NCI-H1105 treated with DMSO at 0.1 percent for 48 hours (cell line): ENCODE measurements around the gene ANKRD37.

ENCODE experiments used
- DNase-seq: peaks from one replicate; lab custom pipeline; 2025; lab: John Stamatoyannopoulos, UW

ANKRD37 gene

GRCh38 chr4:185380320-185380719 is 16.3 kb upstream of the ANKRD37 start:
- no peak for DNase-seq

- no peak for DNase-seq
These were observed 15.1 kb upstream of the ANKRD37 start for GRCh38 chr4:185381288-185382196.

DNA sequence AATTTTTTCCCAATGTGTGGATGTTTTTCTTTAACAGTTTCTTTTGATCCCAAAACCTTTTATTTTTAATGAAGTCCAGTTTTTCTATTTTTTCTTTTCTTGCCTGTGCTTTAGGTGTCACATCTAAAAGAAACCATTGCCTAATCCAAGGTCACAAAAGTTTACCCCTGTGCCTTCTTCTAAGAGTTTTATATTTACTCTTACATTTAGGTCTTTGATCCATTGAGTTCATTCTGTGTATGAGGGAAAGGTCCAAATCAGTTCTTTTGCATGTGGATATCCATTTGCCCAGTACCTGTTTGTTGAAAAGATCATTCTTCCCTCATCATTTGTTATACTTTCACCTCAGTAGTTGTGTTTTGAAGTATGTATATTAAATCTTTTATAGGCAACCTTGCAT is 13.9 kb upstream of the ANKRD37 start:
- no peak for DNase-seq

GRCh38 chr4:185383451-185383850 is 13.2 kb upstream of the ANKRD37 start:
- DNase-seq = no peak

DNA sequence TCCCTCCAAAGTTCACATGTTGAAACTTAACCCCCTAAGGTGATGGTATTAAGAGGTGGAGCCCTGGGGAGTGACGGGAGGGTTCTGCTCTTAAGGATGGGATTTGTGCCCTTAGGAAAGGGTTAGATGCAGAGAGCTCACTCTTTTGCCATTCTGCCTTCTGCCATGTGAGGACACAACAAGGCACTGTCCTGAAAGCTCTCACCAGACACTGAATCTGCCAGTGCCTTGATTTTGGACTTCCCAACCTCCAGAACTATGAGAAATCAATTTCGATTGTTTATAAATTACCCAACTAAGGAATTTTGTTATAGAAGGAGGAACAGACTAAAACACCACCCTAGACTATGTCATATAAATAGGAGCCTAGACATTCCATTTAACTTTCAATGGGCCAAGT is 12.6 kb upstream of the ANKRD37 start:
- no peak for DNase-seq

- no peak for DNase-seq
These were observed 11.7 kb upstream of the ANKRD37 start for GRCh38 chr4:185384930-185385331.

GRCh38 chr4:185387957-185388356 is 8.7 kb upstream of the ANKRD37 start:
- DNase-seq = no peak

GRCh38 chr4:185390941-185391340 is 5.7 kb upstream of the ANKRD37 start:
- DNase-seq = no peak

DNA sequence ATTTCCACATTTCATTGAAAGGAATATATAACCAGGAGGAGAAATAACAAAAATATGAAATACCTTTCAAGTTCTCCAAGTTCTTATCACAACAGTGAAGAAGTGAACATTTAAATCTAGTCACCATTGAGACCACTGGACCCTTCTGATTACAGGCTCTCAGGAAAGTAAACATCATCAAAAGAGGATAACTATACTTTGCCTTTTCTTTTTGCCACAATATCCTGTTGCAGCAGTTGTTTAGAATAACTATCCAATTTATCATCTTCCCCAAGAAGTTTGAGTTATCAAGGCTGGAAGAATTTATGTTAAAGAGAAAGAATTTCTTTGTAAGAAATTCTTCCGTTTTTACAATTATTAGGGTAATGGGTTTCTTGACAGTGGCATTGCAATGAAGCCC is 4.5 kb upstream of the ANKRD37 start:
- DNase-seq = no peak

DNA sequence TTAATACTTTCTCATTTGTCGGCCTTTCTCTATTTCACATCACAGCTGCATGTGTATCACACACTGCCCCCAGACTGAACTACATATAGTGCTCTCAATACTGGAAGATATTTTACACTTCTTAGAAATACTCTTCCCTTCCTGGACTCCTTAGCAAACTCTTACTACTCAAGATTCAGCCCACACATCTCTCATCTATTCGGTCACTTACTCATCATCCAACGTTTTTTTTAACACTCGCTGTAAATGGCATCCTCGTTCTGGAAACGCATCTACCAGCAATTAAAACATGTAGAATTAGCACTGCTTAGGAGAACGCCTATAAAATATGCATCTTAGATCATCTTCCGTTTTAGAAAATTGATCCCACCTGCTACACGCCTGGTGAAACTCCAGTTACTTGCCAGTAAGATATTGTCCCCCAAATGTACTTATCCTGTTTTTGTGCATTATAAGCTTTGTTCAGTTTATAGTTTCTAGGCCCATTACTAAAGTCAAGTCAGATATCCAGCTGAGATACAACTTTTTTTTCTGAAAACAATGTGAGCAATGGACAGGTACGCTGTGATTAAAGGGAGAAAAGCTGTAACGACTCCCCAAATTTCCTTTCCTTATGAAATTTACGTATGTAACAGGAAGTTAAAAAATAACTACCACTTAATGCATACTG is 1.9 kb upstream of the ANKRD37 start:
- no peak for DNase-seq

DNA sequence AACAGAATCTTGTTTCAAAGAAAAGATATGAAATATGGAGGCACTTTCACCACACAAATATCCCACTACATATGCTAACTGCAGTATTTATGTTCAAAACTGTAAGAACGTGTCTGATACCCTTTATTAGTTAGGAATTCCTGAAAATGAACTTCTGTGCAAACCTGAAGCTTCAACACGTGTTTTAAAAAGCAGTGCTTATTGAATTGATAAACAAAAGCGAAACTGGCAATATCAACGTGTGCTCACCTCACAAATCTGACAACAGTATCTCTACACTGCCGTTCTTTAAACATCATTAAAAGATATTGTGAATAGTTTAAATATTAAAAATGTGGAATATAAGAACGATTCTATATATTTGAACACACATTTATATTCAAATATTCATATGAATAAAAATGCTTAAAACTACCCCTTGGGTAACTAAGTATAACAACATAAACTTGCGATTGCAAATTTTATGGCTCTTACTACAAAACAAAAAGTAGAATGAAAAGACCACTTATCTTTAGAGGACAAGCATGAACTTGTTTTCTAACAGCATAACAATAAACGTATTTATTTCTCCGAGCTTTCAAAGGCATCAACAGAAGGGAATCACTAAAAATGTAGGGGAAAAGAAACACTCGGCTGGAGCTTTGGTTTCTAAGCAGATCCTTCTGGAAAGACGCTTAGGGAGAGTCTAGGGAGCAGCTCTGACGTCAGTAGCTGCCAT is 1.2 kb upstream of the ANKRD37 start, which contains the start of gene LRP2BP:
TSS of gene LRP2BP (minus strand) at position 687 of the 718 bp plus-strand sequence. CDS start 17,738 bp downstream, outside the sequence.
- DNase-seq = peak; percentile 61

GRCh38 chr4:185395956-185396723 is 501 bp upstream of the ANKRD37 start:
- peak; percentile 86 for DNase-seq

- DNase-seq = no peak
These were observed 2.0 kb downstream of the ANKRD37 start for GRCh38 chr4:185398618-185399017.

- DNase-seq = no peak
These were observed 2.8 kb downstream of the ANKRD37 start for GRCh38 chr4:185399466-185399865.

- peak; percentile 34 for DNase-seq
These were observed 7.4 kb downstream of the ANKRD37 start for GRCh38 chr4:185404031-185404430.

GRCh38 chr4:185405296-185405999 is 8.8 kb downstream of the ANKRD37 start:
- no peak for DNase-seq

DNA sequence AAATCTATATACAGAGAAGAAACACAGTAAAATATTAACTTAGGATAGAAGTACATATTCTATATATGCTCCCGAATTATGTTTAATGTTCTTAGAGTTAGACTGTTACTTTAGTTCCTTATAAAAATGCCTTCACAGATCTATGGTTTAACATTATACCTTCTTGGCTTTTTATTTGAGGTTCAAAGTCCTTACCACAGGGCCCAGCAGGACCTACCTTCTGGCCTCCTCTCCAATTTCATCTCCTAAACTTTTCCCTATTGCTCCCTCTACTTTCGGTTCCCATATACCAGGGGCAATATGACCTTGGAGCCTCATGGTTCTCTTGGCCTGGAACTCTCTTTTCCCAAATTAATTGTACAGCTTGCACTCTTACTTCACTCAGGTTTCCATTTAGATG is 11.8 kb downstream of the ANKRD37 start:
- DNase-seq = no peak

- no peak for DNase-seq
These were observed 15.2 kb downstream of the ANKRD37 start for GRCh38 chr4:185411849-185412248.

- no peak for DNase-seq
These were observed 15.8 kb downstream of the ANKRD37 start for GRCh38 chr4:185412412-185412811.

GRCh38 chr4:185416955-185417354 is 20.3 kb downstream of the ANKRD37 start:
- DNase-seq = no peak
